ENCODE data around the gene STPG2.

The STPG2 gene

DNA sequence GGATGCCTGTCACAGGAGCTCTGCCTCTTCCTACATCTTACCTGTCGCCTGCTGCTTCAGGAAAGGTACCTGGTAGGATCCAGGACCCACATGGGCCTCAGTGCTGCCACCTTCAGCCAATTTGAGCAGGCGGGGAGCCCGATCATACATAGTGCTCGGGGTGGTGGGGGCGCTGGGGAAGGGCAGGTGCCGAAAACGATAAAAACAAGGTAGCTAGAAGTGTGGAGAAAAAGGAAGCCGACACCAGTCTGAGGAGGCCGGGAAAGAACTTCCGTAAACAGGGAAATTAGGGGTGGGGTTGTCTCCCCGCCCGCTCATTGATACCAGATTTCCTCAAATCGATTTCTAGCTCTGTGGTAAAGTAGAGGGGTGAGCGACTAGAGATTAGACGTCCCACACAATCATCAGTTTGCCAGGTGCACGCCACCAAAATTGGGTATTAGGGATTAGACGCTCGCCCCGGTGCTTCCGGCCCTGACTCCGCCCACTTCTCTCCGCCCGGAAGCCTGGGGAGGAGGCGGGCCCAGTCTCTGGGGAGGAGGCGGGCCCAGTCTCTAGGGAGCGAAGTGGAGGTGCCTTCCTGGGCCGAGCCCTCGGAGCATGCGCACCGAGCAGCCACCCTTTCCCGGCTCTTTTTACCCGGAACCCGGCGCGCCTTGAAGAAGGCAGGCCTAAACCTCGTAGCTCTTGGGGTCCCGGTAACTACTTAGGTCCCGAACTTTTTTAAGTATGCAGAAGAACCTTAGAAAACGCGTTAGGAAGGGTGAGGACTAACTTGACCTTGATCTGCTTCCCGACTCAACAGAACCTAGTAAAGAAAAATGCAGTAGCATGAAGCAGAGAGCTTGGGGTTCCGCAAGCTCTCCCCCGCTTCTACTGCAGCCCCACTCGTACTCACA is at the start of gene STPG2:
Gene STPG2, minus strand, starts transcription at position 476 of the 899 bp plus-strand sequence.
- DNase-seq, result peak; percentile 97

GRCh38 chr4:98185279-98185678 is 42.0 kb upstream of the STPG2 start:
- no peak for DNase-seq

DNA sequence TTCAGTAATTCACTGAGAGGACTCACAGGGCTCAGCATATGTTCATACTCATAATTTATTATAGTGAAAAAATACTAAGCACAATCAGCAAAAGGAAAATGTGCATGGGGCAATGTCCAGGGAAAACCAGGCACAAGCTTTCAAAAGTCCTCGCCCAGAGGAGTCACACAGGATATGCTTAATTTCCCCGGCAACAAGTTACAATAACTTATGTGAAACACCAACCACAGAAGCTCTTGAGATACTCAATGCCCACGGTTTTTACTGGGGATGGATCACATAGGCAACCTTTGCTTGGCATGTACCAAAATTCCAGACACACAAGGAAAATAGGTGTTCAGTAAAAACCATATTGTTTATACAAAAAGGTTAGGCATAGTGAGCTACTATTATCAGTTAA is 38.5 kb upstream of the STPG2 start:
- no peak for DNase-seq

DNA sequence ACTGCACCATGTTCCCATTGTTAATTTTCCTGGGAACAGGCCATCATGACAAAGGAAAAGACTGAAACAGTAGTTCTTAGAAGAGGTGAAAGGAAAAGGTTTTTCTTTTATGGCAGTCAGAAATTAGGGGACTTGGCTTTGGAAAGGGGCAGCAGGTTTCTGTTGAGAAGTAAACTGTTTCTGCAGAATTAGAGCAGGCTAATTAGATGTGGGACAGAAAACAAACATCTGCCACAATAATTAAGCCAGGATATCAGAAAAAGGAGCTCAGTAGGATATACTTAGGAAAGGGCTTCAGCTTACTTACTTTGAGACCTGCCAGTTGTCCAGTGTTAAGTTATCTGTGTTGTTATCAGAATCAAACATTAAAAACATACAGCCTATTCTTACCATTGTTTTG is 36.7 kb upstream of the STPG2 start:
- DNase-seq, result no peak

DNA sequence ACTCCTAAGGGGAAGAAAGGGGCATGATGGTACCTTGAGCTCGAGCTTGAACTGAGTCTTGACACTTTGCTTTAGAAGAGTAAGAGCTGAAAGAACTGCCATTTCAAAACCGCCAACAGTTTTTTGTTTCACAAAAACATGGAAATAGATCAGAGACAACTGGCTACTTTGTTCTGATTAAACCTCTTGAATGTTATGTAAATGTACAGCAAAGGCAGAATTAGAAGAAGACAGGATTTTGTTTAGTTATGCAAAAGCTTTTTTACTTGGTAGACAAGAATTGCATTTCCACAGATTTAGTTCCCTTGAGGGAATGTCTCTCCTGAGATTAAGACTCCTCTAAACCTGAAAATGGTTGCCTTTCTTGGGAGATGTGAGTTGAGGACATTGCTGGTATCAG is 33.3 kb upstream of the STPG2 start:
- no peak for DNase-seq

GRCh38 chr4:98170035-98170434 is 26.8 kb upstream of the STPG2 start:
- no peak for DNase-seq

GRCh38 chr4:98166731-98167041 is 23.4 kb upstream of the STPG2 start:
- no peak for DNase-seq

DNA sequence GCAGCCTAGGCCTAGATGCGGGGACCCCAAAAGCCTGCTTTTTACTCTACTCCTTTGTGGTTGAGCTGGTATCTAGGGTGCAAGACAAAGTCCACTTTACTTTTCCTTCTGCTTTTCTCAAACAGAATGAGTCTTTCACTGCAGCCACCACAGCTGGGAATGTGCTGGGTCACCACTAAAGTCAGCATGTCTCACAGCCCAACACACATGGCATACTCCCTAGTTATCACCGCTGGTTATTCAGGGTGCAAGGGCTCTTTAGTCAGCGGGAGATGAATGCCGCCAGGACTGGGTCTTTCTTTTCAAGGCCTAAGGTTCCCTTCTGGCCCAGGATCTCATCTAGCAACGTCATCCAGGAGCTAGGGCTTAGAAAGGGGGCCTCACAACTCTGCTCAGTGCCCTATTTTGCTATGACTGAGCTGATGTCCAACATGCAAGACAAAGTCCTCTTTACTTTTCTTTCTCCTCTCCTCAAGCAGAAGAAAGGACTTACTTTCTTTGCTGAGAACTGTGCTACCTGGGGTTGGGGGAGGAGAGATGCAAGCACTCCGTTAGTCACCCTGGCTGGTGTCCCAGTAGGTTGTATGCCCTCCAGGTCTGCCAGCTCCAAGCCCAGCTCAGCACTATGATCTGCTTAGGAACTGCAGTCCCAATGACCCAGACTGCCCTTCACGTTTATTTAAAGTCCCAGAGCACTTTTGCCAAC is 22.9 kb upstream of the STPG2 start:
- no peak for DNase-seq

DNA sequence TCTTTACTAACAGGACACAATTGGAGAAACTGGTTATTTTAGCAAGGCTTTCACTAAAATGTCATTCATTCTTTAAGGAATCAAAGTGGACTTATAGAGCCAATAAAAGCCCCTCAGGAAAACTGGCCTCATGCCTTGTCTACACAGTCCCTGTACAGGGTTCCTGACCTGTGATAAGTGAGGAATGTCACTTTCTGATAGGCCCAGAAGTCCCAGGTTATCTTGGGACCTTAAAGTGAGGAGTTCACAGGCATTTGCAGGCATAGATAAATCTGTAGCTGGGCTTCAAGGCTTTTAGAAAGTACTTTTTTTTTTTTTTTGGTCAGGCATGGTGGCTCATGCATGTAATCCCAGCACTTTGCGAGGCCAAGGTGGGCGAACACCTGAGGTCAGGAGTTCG is 19.4 kb upstream of the STPG2 start:
- DNase-seq, result no peak

DNA sequence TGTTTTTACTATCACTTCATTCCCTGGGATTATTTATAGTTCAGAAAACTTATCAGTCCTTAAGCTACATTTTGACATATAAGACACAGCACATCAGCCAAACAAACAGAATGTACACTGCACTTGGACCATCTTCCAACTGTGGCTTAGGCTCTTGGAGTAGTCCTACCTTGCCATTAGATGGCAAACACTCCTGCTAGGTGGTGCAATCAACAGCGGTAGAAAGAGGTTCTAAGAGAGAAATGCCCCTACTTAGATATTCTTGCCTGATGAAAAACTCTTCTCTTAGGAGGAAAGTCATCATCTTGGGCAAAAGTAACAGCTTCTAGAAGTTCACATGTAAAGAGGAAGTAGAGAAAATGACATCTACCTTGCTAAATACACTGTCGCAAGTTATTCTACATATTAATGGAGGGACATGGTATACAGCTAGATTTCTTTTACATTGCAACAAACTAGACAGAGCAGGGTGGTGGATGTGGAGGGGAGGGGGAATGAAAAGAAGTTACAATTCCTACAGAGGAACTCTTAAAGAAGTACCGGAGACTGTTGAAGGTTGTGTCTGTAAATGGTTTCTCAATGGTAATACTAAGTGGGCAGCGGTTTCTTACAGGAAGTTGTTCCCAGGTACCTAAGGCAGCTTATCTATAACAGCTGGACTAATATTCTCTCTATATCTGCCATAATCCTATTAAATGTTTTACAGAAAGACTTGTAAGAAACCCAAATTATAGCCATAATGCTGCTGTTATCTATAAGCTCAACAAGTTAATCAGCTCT is 8.1 kb upstream of the STPG2 start:
- DNase-seq, result no peak

DNA sequence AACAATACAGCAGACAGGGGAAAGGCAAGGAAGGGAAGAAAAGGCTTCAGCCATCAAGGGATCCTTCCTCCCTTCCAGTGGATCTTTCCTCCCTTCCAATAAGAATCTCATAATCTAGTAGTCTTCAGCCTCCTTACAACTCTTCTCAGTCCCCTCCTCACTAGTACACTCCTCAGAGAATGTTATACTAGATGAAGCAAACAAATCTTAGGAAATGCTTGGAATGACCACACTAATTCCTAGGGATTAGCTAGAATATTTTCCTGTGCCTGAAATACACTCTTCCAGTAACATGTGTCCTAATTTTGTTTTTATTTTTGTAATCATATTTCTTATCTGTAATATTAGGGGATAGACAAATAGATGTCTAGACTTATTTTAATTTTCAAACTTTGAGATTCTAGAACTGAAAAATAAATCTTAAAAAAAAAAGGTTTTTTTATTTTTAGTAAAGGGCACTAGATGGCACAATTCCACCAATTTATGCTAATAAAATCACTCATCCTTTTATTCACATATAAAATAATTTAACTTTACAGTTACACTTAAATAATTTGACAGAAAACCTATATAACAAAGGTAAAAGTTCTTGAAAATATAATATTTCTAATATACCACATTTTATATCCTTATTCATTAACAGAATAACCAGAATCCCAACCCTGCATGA is 7.0 kb upstream of the STPG2 start:
- DNase-seq, result no peak

GRCh38 chr4:98148856-98149255 is 5.6 kb upstream of the STPG2 start:
- no peak for DNase-seq

DNA sequence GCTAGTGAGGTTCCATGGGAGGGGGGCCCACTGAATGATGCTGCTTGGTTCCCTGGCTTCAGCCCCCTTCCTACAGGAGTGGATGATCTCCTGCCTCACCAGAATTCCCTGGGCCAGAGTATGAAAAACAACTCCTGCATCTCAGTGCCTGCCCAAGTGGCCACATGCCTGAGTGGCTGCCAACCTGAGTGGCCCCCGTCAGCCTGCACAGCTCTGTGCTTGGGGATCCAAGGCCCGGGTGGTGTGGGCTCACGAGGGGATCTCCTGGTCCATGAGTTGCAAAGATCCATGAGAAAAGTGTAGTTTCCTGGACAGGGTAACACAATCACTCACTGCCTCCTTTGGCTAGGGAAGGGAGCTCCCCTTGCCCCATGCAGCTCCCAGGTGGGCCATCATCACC is 17.1 kb downstream of the STPG2 start:
- DNase-seq, result no peak

GRCh38 chr4:98125585-98125984 is 17.7 kb downstream of the STPG2 start:
- no peak for DNase-seq

- DNase-seq, result no peak
Measured at GRCh38 chr4:98117363-98117762, 25.9 kb downstream of the STPG2 start.

GRCh38 chr4:98113012-98113411 is 30.3 kb downstream of the STPG2 start:
- DNase-seq, result peak; percentile 4

DNA sequence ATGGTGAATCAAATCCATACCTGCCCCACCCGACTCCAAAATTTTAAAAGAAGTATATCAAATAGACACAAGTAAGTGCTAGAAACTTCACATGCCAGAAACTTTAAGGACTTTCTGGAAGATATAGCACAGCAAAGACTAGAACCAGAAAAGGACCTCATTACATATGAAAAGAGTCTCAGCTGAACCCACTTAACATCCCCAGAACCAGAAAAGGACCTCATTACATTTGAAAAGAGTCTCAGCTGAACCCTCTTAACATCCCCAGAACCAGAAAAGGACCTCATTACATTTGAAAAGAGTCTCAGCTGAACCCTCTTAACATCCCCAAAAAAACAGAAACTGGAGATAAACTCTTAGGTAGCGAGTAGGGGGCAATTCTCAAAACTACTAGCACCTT is 32.3 kb downstream of the STPG2 start:
- no peak for DNase-seq

- no peak for DNase-seq
Measured at GRCh38 chr4:98110214-98110613, 33.1 kb downstream of the STPG2 start.

DNA sequence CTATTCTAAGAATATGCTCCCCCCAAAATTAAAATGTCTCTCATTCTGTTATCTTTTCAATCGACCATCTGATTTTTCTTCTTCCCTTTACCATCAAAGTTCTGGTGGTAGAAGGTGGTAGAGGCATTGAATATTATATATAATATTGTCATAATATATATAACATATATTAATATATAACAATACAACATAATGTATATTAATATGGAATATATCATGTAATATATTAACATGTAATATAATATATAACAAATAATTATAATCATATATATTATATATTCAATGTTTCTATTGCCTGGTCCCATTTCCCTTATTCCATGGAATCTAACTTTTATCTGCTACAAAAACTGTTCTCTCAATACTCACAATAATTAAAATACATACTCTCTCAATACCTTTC is 40.6 kb downstream of the STPG2 start:
- no peak for DNase-seq

GRCh38 chr4:98101988-98102387 is 41.3 kb downstream of the STPG2 start:
- DNase-seq, result no peak

GRCh38 chr4:98098764-98099163 is 44.5 kb downstream of the STPG2 start:
- DNase-seq, result no peak

DNA sequence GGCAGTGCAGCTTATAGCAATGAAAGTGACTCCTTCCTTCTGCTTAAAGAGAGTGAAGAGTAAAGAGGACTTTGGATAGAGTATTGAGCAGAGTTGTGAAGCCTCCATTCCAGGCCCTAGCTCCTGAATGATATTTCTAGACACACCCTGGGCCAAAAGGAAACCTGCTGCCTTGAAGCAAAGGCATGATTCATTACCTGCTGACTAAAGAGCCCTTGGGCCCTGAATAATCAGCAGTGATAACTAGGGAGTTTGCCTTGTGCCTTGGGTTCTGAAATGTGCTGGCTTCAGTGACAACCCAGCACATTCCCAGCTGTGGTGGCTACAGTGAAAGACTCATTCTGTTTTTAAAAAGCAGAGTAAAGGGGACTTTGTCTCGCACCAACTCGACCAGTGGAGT is 49.2 kb downstream of the STPG2 start:
- no peak for DNase-seq

DNA sequence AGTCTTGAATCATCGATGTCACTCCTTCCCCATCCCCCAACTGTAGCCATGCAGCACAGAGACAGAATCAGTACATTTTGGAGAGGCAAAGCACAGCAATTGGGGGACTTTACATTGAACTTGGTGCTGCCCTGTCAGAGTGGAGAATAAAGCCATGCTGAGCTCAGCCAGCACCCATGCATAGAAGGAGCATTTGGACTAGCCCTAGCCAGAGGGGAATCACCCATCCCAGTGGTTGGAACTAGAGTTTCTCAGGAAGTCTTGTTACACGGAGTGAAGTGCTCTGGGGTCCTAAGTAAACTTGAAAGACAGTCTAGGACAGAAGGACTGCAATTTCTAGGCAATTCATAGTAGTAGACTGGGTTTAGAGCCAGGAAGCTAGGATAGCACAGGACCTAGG is 49.6 kb downstream of the STPG2 start:
- DNase-seq, result no peak

Measured in CD4-positive, alpha-beta T cell treated with Interleukin-17A for 4 hours (primary cell).